HEK293T (cell line): ENCODE results near the gene SKIL.

ENCODE experiments used
- BHLHE40 ChIP-seq: fragments of 450-650 bp; IDR thresholded peaks from 2 replicates; pipeline ENCODE4 v1.6.1; 2016; ENCODE audit warnings: mild to moderate bottlenecking, moderate library complexity, borderline replicate concordance
- CTBP1 ChIP-seq: fragments of 450-650 bp; IDR thresholded peaks from 2 replicates; pipeline ENCODE4 v1.6.1; 2016; ENCODE audit warnings: borderline replicate concordance
- FOXK2 ChIP-seq: fragments of 450-650 bp; IDR thresholded peaks from 2 replicates; pipeline ENCODE4 v1.6.1; 2016; ENCODE audit warnings: mild to moderate bottlenecking
- FOXM1 ChIP-seq: fragments of 450-650 bp; IDR thresholded peaks from 2 replicates; pipeline ENCODE4 v1.6.1; 2017; ENCODE audit warnings: mild to moderate bottlenecking, borderline replicate concordance
- HDGF ChIP-seq: fragments of 450-650 bp; IDR thresholded peaks from 2 replicates; pipeline ENCODE4 v1.6.1; 2017; ENCODE audit warnings: antibody characterized with exemption, borderline replicate concordance
- L3MBTL2 ChIP-seq: fragments of 450-650 bp; conservative IDR thresholded peaks from 2 replicates; pipeline ENCODE4 v1.6.1; 2016; ENCODE audit warnings: mild to moderate bottlenecking
- LEF1 ChIP-seq: fragments of 450-650 bp; IDR thresholded peaks from 2 replicates; pipeline ENCODE4 v1.6.1; 2017; ENCODE audit warnings: mild to moderate bottlenecking, borderline replicate concordance
- NFRKB ChIP-seq: fragments of 450-650 bp; IDR thresholded peaks from 2 replicates; pipeline ENCODE4 v1.6.1; 2016; ENCODE audit warnings: mild to moderate bottlenecking, moderate library complexity
- PKNOX1 ChIP-seq: fragments of 450-650 bp; IDR thresholded peaks from 2 replicates; pipeline ENCODE4 v1.6.1; 2016
- SP1 ChIP-seq: fragments of 450-650 bp; IDR thresholded peaks from 2 replicates; pipeline ENCODE4 v1.6.1; 2017
- SUZ12 ChIP-seq: fragments of 450-650 bp; IDR thresholded peaks from 2 replicates; pipeline ENCODE4 v1.6.1; 2016; ENCODE audit warnings: mild to moderate bottlenecking
- ZNF384 ChIP-seq: fragments of 450-650 bp; IDR thresholded peaks from 2 replicates; pipeline ENCODE4 v1.6.1; 2016

- no peak for TF ChIP-seq NFRKB
- TF ChIP-seq SP1: no peak
- no peak for TF ChIP-seq HDGF
- no peak for TF ChIP-seq FOXK2
- TF ChIP-seq BHLHE40: no peak
- TF ChIP-seq PKNOX1: no peak
- TF ChIP-seq FOXM1: 0 out of 2 replicates have a peak, but pooled peaks have one; percentile 4
- TF ChIP-seq SUZ12: no peak
- TF ChIP-seq CTBP1: no peak
- TF ChIP-seq L3MBTL2: no peak
- no peak for TF ChIP-seq LEF1
- no peak for TF ChIP-seq ZNF384
These were observed 811 bp downstream of the SKIL start for GRCh38 chr3:170358042-170359010.
